ENCODE measurements around the gene SS18L1.

- TF ChIP-seq SMAD3 (CRISPR knock-in tag; IDR thresholded peaks at IDR 0.05; ENCODE audit: borderline replicate concordance), result no peak
- TF ChIP-seq ZNF317 (CRISPR knock-in tag; IDR thresholded peaks at IDR 0.05; ENCODE audit: borderline replicate concordance, low read depth), result no peak
- TF ChIP-seq ATF3 (CRISPR knock-in tag; conservative IDR thresholded peaks at IDR 0.05), result no peak
- TF ChIP-seq ZNF416 (CRISPR knock-in tag; IDR thresholded peaks at IDR 0.05), result no peak
- TF ChIP-seq ZNF219 (CRISPR knock-in tag; IDR thresholded peaks at IDR 0.05; ENCODE audit: borderline replicate concordance), result no peak
- no peak for TF ChIP-seq ERG (CRISPR knock-in tag; IDR thresholded peaks at IDR 0.05)
- no peak for TF ChIP-seq ZNF263 (CRISPR knock-in tag; IDR thresholded peaks at IDR 0.05; ENCODE audit: low read depth)
- TF ChIP-seq USF1 (CRISPR knock-in tag; IDR thresholded peaks at IDR 0.05), result no peak
- TF ChIP-seq CTCF (IDR thresholded peaks at IDR 0.05), result no peak
- TF ChIP-seq MAX (CRISPR knock-in tag; IDR thresholded peaks at IDR 0.05), result no peak
Observed at GRCh38 chr20:62120365-62120762, 23.2 kb upstream of the SS18L1 start.

Measured in WTC11 (cell line).